SU-DHL-6 (cell line): ENCODE results near the gene MDM1.

Experiments used
- CTCF ChIP-seq: fragments of 200-600 bp; sonication (generic); IDR thresholded peaks from one replicate; pipeline ENCODE4 v1.5.1; 2017; ENCODE audit warnings: antibody characterized with exemption, mild to moderate bottlenecking, low read length, moderate library complexity; ENCODE audit not compliant: insufficient read depth, poor library complexity, severe bottlenecking
- EZH2phosphoT487 ChIP-seq: fragments of 200-600 bp; sonication (generic), shearing (Covaris generic); conservative IDR thresholded peaks from 2 replicates; pipeline ENCODE4 v1.6.1; 2018; ENCODE audit warnings: mild to moderate bottlenecking, antibody characterized with exemption, low read length, moderate library complexity, mixed read lengths

DNA sequence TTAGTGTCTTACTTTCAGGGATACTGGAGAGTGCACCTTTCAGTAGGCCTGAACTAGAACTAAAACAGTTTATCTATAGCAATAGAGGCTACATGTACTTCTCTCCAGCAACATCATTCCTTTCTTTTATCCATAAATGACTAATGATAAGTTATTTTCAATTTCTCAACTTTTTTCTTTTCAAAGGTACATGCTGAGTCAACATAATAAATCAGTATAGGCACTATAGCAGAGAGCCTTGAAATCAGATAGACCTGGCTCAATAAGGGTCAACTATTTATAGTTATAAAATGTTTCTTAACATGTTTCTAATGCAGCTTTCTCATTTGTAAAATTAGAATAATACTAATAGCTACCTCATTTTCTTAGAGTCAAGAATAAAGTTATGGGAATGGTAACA is 84.4 kb downstream of the MDM1 start:
- no peak for TF ChIP-seq CTCF
- no peak for TF ChIP-seq EZH2phosphoT487
